NCI-H748 treated with DMSO at 0.1 percent for 48 hours (cell line): ENCODE measurements around the gene ROBO4.

Experiments
- DNase-seq: peaks from one replicate; lab custom pipeline; 2025; lab: John Stamatoyannopoulos, UW

ROBO4 gene

DNA sequence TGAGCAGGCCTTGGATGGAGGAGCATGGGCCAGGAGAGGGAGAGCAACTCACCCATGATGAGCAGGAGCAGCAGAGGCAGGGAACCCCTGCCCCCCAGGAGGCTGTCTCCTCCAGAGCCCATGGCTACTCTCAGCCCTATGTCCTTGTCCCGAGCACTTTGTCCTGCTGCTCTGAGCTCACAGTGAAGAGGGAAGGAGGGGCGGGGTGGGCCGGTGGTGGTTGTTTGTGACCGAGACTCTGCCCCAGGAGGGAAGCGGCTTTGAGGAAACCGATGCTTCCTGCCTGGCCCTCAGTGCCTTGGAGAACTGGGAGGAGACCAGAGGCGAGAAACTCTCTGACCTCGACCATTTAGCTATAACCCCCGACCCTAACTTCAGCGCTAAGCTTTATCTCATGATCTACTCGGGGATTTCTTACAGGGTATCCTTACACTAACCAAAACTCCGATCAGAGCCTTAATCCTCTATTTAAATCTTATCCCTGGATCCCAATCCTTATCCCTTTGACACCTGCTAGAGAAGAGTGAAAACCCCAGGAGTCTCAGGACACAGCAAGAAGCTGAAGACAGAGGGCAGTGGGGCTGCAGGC lies at the start of gene ROBO4:
TSS of gene ROBO4 (minus strand) at position 192 of the 589 bp plus-strand sequence. CDS start at position 122, 70 bp downstream.
- no peak for DNase-seq

DNA sequence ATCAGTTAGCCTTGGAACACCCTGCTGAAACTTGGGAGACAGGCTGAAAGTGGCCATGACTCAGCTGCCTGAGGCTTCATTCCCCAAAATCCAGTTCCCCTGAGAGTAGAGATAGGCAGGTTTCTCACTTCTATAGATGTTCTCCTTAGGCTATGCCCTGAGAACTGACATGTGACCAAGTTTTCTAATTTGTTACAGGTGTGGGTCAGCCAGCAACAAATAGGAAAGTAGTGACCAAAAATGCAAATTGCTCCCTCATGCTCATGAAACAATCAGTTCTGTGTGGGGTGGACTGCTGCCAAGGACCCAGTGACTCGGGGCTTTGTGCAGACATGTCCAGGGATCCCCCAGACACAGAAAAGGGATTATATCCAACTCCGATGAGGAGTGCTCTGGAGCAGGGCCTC lies 49.1 kb upstream of the ROBO4 start:
- no peak for DNase-seq

DNA sequence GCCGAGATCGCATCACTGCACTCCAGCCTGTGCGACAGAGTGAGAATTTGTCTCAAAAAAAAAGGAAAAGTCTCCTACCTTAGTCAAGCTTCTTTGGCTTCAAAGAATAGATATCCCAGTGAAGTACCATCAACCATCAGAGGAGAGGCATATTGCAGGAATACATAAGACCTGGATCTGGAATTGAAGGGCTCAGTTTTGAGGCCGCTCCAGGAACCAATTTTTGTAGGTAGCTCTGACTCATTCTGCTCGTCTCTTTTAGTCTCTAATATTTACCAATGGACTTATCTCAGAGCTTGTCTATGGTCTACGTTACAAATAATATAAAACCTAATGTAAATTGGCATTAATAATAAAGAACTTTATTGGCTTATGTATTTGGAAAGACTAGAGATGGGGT lies 48.2 kb upstream of the ROBO4 start:
- no peak for DNase-seq

DNA sequence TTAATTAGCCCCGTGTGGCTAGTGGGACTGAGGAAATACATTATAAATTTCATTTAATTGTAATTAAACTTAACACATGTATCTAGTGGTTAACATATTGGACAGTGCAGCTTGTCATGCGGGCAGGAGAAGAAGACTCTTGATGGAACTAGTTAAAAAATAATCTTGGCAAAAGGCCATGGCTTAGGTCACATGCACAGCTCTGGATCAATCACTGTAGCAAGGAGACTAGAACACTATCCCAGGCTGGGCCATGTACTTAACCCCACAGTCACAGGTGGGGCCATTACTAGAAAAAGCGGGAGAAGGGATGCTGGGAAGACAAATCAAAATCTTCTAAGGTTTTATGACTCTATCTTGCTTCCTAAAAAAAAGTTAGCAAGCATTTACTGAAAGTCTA lies 46.9 kb upstream of the ROBO4 start:
- no peak for DNase-seq

DNA sequence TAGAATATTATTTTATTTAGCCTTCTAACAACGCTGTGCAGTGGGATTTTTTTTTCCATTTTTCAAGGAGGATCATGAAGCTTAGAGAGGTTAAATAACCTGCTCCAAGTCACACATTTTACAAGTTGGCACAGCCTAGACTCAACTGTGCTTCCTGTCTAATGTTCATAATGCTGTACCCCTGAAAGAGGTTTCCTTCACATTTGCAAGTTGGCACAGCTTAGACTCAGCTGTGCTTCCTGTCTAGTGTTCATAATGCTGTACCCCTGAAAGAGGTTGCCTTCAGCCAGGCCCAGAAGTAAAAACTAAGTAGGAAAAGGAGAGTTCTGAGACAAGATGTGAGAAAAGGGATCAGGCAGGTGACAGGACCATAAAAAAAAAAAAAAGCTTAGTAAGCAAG lies 46.1 kb upstream of the ROBO4 start:
- no peak for DNase-seq

DNA sequence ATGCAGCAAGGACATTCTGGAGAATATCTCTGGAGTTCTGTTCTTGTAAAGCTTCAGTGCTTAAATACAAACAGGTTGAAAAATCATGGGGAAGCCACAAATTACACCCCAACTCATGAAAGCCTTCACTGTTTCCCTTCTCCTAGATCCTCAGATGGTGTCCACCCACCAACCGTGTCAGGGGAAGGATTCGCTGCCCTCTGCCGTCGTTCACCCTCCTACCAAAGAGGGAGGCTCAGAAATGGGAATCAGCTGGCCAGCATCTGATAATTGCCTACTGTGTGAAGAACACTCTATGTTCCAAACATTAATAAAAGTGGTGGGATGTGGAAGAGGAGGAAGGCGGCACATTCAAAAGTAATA lies 45.6 kb upstream of the ROBO4 start:
- DNase-seq: no peak

DNA sequence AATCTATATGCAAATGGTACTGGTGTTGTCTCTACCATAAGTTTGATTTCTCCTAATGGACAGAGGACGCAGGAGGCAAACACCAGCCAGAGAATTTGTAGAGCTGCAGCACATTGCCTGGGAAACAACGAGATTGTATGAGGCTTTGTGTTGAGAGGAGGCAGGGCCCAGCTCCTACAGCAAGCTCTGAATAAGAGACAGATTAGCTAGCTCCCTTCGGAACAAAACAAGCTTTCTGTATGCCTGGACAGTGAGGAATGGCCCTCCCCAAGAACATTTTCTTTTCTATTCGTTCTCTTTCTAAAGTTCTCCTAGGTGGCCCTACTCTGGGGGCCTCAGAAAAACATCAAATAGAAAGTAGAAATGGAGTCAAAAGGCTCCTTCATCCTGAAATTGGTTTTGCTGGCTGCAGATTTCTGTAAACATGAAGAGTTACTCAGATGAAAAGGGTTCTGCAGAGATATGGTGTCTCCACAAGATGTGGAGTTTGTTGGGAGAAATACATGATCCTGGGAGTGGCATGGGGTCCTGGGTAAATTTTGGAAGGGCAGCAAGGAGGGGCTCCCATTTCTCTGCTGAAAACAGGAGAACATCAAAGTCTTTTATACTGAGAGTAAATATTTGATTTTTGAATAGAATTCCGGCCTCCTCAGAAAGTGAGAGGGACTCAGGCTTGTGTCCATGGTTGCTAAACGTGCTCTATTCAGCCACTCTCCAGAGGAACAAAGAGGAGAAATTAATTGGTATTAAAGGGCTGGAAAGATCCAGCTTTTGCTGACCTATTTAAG lies 45.0 kb upstream of the ROBO4 start:
- DNase-seq: no peak

DNA sequence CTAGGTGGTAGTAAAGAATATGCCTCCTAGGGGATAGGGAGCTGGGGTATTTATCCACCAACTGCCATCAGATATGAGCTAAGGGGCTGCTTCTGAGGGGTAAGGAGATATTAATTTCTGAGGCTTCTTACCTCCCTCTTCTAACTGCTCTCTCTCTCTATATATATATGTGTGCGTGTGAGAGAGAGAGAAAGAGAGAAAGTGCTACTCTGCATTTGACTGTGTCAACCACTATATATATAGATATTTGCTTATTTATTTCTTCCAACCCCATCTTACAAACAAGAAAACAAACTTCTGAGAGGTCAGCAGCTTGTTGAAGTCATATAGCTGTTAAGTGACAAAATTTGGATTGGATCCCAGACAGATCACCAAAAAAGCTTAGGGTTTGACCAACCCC lies 44.0 kb upstream of the ROBO4 start:
- no peak for DNase-seq

DNA sequence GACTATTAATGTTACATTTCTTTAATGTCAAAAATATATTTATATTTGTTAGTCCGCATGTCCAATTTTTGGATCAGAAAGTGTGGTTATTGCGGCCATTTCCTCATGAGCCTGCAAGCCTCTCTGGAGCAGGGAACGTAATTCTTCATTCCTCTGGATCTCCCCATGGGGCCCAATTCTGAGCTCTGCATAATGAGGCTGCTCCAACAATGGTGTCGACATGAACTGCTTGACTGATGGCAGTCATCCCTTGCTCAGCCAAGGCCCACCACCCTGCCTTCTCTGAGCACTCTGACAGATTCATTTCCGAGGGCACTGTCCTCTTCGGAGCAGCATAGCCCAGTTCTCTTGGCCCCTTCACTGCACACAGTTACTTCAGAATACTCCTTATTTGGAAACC lies 41.3 kb upstream of the ROBO4 start:
- DNase-seq: no peak

DNA sequence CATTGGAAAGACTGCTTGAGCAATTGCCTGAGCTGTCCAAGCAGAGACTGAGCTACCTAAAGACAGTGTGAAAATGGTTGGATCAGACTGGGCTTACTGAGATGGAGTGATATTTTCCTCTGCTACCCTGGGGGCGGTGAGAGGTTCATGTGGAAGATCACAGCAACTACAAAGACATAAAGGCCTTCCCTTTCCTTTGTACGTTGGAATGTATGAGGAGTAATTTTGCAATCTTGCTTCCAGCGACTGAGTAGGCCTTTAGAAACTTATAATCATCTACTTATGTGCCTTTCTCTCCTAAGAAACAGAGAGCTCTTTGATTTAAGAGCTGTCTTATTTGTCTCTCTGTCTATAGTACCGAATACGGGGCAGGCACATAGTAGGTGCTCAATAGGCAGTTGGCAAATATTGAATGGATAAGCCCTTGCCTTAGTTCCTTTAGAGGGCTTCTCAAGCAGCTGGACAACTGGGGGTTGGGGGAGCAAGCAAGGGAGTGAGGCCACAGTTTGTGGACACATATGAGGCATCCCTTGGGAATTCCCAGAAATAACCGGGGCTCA lies 40.6 kb upstream of the ROBO4 start:
- DNase-seq: no peak

DNA sequence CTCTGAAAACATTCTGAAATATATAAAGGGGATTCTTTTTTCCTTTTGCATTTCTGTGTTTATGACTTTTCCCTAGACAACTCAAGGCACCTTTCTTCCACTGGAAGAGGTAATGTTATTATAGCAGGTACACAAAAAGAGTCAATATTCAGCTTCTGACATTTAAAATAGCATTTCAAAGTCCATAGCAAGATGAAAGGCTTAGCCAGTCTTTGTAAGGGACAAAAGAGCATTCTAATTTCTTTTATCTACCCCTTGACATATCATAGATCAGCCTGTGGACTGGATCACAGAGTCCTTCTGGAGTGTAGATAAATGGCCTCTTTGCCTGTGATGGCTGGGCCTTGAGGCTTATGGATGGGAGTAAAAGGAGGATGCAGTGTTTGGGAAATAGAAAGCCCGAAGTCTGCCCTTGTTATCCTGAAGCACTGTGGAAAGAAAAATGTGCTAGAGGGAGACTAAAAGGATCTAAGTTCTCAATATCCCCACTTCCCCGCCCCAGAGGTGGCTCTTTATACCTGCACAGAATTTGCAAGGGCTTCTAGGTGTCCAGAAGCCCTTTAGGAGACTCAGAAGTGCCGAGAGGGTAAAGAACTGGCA lies 39.8 kb upstream of the ROBO4 start:
- DNase-seq: no peak

DNA sequence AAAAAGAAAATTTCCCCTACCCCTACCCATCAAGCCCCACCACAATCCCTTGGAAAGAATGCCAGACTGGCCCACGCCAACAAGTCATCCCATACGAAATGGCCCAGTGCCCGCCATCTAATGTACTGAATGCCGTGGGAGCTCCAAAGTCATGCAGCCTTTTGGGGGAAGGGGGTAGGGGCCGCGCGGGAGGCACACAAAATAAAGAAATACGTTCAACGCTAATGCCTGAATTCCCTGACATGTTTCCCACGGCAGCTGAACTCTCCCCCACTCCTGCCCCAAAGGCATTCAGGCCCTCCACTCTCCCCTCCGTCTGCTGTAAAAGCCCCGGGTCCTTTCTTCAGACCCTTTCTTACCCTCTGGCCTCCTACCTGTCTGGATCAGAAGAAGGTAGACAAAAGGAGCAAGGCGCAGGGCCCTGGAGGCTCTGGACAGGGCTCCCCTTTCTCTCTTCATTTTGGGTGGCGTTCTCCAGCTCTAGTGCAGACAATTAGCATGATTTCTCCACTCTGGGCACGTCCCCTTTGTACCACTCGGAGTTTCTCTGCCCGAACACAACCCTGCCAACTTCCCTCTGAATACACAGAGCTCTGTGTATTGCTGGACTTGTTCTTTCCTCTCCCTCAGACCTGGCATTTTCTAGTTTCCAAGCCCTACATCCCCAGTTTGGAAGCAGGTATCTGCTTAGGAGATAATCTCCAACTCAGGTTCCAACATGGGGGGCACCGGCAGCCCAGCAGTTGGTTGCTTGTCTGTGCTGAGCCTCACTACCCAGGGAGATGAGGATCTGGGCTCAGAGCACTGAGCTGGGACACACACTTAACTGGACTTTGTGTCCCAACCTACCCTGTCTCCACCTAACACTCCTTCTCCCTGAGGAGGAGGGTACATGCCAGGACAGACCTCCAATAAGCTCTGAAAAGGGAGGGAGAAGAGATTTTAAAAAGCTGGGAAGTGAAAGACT lies 38.2 kb upstream of the ROBO4 start, which contains the start of gene HEPACAM:
TSS of gene HEPACAM (minus strand) at position 500 of the 967 bp plus-strand sequence. CDS start at position 459, 41 bp downstream.
- DNase-seq: no peak

DNA sequence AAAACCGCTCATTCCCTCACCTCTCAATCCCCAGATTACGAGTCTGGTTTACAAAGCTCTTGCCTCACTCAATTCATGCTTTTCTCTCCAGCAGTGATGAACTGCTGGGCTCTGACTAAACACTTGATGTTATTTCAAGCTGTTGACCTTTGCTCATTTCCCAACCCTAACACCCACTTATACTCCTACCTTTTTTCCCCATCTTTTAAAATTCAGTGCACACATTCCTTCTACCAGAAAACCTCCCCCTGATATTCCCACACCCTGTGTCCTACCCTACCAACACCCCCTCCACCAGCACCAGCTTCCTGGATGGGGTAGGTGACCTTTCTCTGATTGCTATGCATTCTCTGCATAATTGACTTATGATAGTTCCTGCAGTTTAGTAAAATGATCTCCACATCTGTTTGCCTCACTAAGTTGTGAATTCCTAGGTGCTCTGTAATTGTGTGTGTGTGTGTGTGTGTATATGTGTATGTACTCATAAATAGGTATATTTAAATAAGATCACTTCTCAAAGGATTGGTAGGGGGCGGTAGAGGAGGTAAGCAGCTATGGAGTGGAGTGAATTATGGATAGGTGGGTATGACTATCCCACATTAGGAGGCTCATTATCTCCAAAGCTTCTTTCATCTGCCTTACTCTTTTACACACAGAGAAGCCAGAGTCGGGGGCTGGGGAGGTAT lies 37.3 kb upstream of the ROBO4 start:
- no peak for DNase-seq

DNA sequence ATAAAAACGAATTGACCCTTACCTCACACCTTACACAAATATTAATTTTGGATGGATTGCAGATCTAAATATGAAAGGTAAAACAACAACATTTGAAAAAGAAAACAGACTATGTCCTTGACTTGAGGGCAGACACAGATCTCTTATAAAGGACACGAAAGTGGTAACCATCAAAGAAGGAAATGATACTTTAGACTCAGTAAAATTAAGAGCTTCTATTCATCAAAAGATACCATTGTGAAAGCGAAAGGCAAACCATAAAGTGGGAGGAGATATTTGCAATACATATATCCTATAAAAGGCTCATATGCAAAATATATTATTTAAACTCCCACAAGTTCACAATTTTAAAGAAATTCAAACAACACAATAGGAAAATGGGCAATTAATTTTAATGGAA lies 33.1 kb upstream of the ROBO4 start:
- no peak for DNase-seq

DNA sequence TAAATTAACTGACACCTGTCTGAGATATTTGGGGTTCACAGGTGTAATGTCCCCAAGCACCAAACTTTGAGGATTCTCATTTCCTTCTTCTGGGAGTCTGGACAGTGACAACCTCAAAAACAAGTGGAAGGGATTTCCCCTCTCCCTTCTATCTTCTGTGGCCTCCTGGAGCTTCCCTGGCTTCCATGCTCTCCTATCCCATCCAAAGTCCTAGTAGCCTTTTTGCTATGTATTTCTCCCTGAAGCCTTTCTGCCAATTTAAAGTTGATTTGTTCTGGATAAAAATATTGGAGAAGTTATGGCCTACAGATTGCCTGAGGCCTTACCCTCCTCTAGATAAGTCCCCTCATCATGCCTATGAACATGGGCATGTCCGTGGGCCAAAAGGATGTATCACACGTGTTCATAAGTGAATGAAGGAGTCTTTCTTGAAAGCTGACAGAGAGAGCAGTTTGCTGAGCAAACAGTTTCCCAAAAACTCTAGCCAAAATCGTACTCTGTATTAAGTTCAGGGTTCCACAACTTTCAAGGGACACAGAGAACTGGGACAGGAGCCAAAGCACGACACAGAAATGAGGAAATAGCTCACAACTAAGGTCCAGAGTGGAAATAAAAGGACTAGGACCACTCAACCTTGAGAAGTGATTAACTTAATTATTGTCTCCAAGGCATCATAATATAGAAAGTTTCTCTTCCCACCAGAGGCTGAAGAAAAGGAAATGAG lies 31.4 kb upstream of the ROBO4 start:
- no peak for DNase-seq

DNA sequence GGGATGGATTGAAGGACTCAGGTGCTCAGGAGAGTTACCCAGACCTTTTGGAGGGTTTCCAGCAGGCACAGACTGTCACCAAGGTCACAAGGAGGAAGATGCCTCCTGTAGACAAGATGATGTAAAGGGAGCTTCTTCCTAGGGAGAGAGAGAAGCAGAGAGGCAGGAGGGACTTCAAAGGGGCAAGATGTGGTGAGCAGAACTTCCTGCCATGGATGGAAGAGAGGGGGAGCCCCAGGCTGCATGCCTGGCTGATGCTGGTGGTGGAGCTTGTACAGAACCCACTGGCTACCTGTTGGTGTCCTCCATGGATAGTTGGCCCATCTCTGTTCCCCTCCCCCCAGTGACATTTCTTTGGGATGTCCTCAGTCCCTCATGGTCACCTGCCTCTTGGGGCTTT lies 25.6 kb upstream of the ROBO4 start:
- no peak for DNase-seq

DNA sequence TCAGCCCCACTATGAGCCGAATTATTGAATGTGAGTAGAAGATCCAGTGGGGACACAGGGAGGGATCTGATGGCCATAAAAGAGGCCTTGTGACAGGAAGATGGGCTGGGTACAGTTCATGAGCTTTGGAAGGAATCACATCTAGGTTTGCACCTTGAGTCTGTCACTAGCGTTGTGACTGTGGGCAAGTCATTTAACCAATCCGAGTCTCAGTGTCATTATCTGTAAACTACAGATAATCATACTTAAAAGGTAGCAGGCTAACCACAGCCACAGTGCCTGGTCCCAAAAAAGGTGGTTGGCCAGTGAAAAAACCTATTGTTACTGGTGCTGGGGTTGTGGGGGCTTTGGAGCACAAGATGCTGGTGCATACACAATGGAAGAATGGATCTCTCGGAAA lies 25.2 kb upstream of the ROBO4 start:
- no peak for DNase-seq

DNA sequence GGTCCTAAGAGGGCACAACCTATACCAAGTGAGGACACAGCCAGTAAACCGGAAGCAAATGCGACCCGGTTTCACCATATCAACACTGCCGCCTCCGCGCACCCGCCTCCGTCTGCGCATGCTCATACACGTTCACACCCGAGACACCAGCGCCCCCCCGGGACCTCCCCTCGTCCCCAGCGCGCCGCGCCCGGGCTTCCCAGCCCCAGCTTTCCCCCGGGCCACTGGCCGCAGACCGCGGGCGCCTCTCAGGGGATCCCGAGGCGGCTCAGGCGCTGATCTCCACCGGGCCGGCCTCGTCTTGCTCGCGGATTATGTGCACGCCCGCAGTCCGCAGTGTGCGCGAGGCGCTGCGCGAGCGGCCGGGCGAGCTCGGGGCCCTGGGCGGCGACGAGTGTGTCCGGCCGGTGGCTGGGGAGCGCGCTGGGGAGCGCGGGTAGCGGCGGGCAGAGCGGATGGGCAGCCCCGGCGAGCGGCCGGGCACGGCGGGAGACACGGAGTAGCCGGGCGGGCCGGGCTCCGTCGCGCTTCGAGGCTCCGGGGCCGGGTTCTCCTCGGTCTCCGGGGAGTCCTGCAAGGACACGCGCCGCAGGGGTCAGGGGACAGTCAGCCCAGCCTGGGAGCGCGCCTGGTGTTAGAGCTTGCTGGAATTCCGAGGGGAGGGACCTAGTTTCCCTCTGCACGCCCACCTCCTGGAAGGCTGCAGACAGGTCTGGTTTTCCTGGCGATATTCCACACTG lies 23.4 kb upstream of the ROBO4 start:
- peak; percentile 30 for DNase-seq

DNA sequence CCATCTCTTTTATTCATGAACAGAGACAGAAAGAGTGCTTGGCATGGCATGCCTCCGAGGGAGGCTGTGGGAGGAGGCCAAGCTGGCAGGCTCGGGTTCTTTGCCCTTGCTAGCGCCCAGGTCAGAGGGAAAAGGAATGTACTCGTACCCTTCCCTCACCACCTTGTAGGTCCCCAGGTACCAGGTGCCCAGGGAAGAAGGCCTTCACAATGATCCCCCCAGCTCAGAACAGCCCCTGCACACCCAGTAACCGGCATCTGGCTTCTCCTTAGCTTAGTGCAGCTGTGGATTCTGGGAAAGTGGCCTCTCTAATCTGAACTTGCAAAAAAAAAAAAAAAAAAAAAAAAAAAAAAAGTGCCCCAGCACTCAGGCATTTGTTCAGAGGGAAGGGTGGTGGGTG lies 22.7 kb upstream of the ROBO4 start:
- DNase-seq: no peak

DNA sequence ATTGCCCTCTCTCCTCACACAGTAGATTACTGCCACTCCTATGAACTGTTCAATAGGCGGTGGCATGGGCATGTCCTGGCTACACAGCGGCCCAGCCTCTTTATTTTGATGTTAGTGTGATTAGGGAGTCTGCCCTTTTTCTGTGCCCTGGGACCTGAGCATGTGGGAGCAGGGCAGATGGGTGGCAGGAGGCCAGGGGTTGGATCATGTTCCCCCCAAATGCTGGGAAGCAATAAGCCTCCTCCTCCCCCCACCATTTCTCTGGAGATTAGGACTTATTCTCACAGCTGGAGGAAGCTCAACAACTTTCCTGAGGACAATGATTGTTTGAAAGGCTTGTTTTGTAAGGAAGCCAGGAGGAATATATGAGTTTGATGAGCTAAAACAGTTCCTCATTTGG lies 22.2 kb upstream of the ROBO4 start:
- no peak for DNase-seq
